ENCODE data around the gene GNAO1. TPM values are rescaled to one million over a fixed set of nuclear protein-coding genes. Genes with fewer than 3 reads are reported as not detected.

The GNAO1 gene
- total and polyA plus RNA-seq, 9 of the 15 experiments (the other 6 are each of a cell fraction or from before 2014, with no cell fraction given): 0.07 to 0.42 (median 0.08) TPM; not detected in 5

- TF ChIP-seq, protein P1, sequence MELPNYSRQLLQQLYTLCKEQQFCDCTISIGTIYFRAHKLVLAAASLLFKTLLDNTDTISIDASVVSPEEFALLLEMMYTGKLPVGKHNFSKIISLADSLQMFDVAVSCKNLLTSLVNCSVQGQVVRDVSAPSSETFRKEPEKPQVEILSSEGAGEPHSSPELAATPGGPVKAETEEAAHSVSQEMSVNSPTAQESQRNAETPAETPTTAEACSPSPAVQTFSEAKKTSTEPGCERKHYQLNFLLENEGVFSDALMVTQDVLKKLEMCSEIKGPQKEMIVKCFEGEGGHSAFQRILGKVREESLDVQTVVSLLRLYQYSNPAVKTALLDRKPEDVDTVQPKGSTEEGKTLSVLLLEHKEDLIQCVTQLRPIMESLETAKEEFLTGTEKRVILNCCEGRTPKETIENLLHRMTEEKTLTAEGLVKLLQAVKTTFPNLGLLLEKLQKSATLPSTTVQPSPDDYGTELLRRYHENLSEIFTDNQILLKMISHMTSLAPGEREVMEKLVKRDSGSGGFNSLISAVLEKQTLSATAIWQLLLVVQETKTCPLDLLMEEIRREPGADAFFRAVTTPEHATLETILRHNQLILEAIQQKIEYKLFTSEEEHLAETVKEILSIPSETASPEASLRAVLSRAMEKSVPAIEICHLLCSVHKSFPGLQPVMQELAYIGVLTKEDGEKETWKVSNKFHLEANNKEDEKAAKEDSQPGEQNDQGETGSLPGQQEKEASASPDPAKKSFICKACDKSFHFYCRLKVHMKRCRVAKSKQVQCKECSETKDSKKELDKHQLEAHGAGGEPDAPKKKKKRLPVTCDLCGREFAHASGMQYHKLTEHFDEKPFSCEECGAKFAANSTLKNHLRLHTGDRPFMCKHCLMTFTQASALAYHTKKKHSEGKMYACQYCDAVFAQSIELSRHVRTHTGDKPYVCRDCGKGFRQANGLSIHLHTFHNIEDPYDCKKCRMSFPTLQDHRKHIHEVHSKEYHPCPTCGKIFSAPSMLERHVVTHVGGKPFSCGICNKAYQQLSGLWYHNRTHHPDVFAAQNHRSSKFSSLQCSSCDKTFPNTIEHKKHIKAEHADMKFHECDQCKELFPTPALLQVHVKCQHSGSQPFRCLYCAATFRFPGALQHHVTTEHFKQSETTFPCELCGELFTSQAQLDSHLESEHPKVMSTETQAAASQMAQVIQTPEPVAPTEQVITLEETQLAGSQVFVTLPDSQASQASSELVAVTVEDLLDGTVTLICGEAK (IDR thresholded peaks at IDR 0.05): peak; percentile 29; the same call in 1 of the 2 replicates
- TF ChIP-seq, protein P1 (CRISPR knock-in tag; IDR thresholded peaks at IDR 0.05): no peak
- TF ChIP-seq ARID4B (CRISPR knock-in tag; IDR thresholded peaks at IDR 0.05): no peak
- TF ChIP-seq ZNF512 (tag; IDR thresholded peaks at IDR 0.05): 0 out of 2 replicates have a peak, but pooled peaks have one; percentile 39
- TF ChIP-seq TOE1 (IDR thresholded peaks at IDR 0.05; ENCODE audit: borderline replicate concordance): peak; percentile 63; the same call in 1 of the 2 replicates
- TF ChIP-seq TOE1 (CRISPR knock-in tag; IDR thresholded peaks at IDR 0.05; ENCODE audit: borderline replicate concordance, low read depth): no peak
- TF ChIP-seq MYC (IDR thresholded peaks at IDR 0.05; ENCODE audit: low read depth, low read length): peak; percentile 42; the same call in 1 of the 2 replicates
- no peak for TF ChIP-seq MYC (CRISPR knock-in tag; IDR thresholded peaks at IDR 0.05; ENCODE audit: borderline replicate concordance, low read depth)
- TF ChIP-seq SP1 (CRISPR knock-in tag; IDR thresholded peaks at IDR 0.05): no peak
- no peak for TF ChIP-seq ZNF197 (CRISPR knock-in tag; IDR thresholded peaks at IDR 0.05; ENCODE audit: low read depth)
Observed at GRCh38 chr16:56356276-56357240, 165.3 kb downstream of the GNAO1 start (continued).
